Activated CD4-positive, alpha-beta T cell treated with anti-CD3 and anti-CD28 coated beads, Interleukin-2, amount 10 ng/mL, durations not matched to agents 24 days and 14 days (primary cell): ENCODE measurements around the gene GGA2. TPM values are rescaled to one million over a fixed set of nuclear protein-coding genes. Genes with fewer than 3 reads are reported as not detected.

Experiments used
- DNase-seq: peaks from one replicate; pipeline ENCODE4 v3.0.0; 2022
- H3K27ac Mint-ChIP-seq: one replicate; pipeline ENCODE4 v1.8.0; 2022; ENCODE audit warnings: mild to moderate bottlenecking, mixed read lengths
- H3K27me3 Mint-ChIP-seq: one replicate; pipeline ENCODE4 v1.8.0; 2022; ENCODE audit warnings: mixed read lengths
- H3K36me3 Mint-ChIP-seq: one replicate; pipeline ENCODE4 v1.8.0; 2022; ENCODE audit warnings: low read depth, mild to moderate bottlenecking, mixed read lengths
- H3K4me1 Mint-ChIP-seq: one replicate; pipeline ENCODE4 v1.8.0; 2021; ENCODE audit warnings: mixed read lengths
- H3K4me3 Mint-ChIP-seq: one replicate; pipeline ENCODE4 v1.8.0; 2022; ENCODE audit warnings: mild to moderate bottlenecking, moderate library complexity, mixed read lengths
- H3K9me3 Mint-ChIP-seq: one replicate; pipeline ENCODE4 v1.8.0; 2021; ENCODE audit warnings: mixed read lengths
- intact Hi-C: fragments of 100-400 bp; cut with micrococcal nuclease; formaldehyde crosslinking; loops from one replicate; pipeline ENCODE4 v1.15.1; 2023
- total RNA-seq: library from RNA; stranded (reverse); gene quantifications from 2 replicates; pipeline ENCODE4 v1.2.3, GENCODE V29; 2022

GGA2 gene
- total RNA-seq, 1 donor from 2014 or later: 113 TPM

GRCh38 chr16:23423496-23424049 is 86.7 kb downstream of the GGA2 start:
- no peaks in the 10 kb centered on the region for H3K4me1 Mint-ChIP-seq
- no peak overlapping the region for H3K4me3 Mint-ChIP-seq
- H3K27me3 Mint-ChIP-seq: no peaks in the 10 kb centered on the region
- no peak overlapping the region for H3K27ac Mint-ChIP-seq
- no peaks in the 10 kb centered on the region for H3K9me3 Mint-ChIP-seq
- intact Hi-C loops: no loop called here
- peaks cover 15% of the 10 kb centered on the region for H3K36me3 Mint-ChIP-seq
- DNase-seq: no peak

- H3K27ac Mint-ChIP-seq: no peak overlapping the region
- H3K9me3 Mint-ChIP-seq: no peaks in the 10 kb centered on the region
- intact Hi-C loops: no loop called here
- no peaks in the 10 kb centered on the region for H3K4me1 Mint-ChIP-seq
- H3K27me3 Mint-ChIP-seq: no peaks in the 10 kb centered on the region
- no peak for DNase-seq
- H3K36me3 Mint-ChIP-seq: peaks cover 13% of the 10 kb centered on the region
- no peak overlapping the region for H3K4me3 Mint-ChIP-seq
Measured at GRCh38 chr16:23420011-23420410, 90.3 kb downstream of the GGA2 start.

GRCh38 chr16:23416816-23417215 is 93.5 kb downstream of the GGA2 start:
- no peak for DNase-seq
- Mint-ChIP-seq H3K36me3 (peaks cover 15% of the 10 kb centered on the region), H3K27me3 (no peaks in the 10 kb centered on the region), H3K27ac (no peak overlapping the region), H3K4me1 (no peaks in the 10 kb centered on the region), H3K9me3 (no peaks in the 10 kb centered on the region), H3K4me3 (no peak overlapping the region)
- intact Hi-C loops: no loop called here

GRCh38 chr16:23414731-23415130 is 95.6 kb downstream of the GGA2 start:
- DNase-seq: no peak
- H3K4me3 Mint-ChIP-seq: no peak overlapping the region
- no peaks in the 10 kb centered on the region for H3K9me3 Mint-ChIP-seq
- H3K27ac Mint-ChIP-seq: no peak overlapping the region
- no peaks in the 10 kb centered on the region for H3K27me3 Mint-ChIP-seq
- intact Hi-C loops: no loop called here
- peaks cover 18% of the 10 kb centered on the region for H3K36me3 Mint-ChIP-seq
- H3K4me1 Mint-ChIP-seq: no peaks in the 10 kb centered on the region

Other genes with a start within 250 kb of the GGA2 start
- not detected in 2 replicates for gene SCNN1B, start 208.2 kb downstream of the GGA2 start, total RNA-seq
- 21.6 and 25.6 TPM in 2 replicates for gene COG7, start 57.3 kb downstream of the GGA2 start, total RNA-seq
- 29.7 and 31.4 TPM in 2 replicates for gene EARS2, start 46.9 kb upstream of the GGA2 start, total RNA-seq
- 62.0 and 70.6 TPM in 2 replicates for gene UBFD1, start 47.2 kb upstream of the GGA2 start, total RNA-seq
- 161 and 163 TPM in 2 replicates for gene NDUFAB1, start 85.8 kb upstream of the GGA2 start, total RNA-seq
- 31.2 and 35.7 TPM in 2 replicates for gene PALB2, start 130.8 kb upstream of the GGA2 start, total RNA-seq
- 98.3 and 99.4 TPM in 2 replicates for gene DCTN5, start 131.0 kb upstream of the GGA2 start, total RNA-seq
- 45.7 and 51.7 TPM in 2 replicates for gene PLK1, start 168.4 kb upstream of the GGA2 start, total RNA-seq
- not detected in 2 replicates for gene ERN2, start 202.7 kb upstream of the GGA2 start, total RNA-seq
- not detected in 2 replicates for gene CHP2, start 244.5 kb upstream of the GGA2 start, total RNA-seq